HFFc6 (cell line): Measurements from ENCODE around the gene RNPEPL1. TPM values are rescaled to one million over a fixed set of nuclear protein-coding genes. Genes with fewer than 3 reads are reported as not detected.

ENCODE experiments used
- DNase-seq: peaks from one replicate; pipeline ENCODE4 v3.0.0-alpha.2; 2018
- H3K27ac Mint-ChIP-seq: 2 replicates; pipeline ENCODE4 v1.8.0; 2020; ENCODE audit warnings: mild to moderate bottlenecking, mixed read lengths
- H3K27me3 Mint-ChIP-seq: 2 replicates; pipeline ENCODE4 v1.8.0; 2021; ENCODE audit warnings: mild to moderate bottlenecking, moderate library complexity, mixed read lengths; ENCODE audit not compliant: insufficient read depth
- H3K36me3 Mint-ChIP-seq: 2 replicates; pipeline ENCODE4 v1.8.0; 2021; ENCODE audit warnings: low read depth, mixed read lengths
- H3K4me1 Mint-ChIP-seq: 2 replicates; pipeline ENCODE4 v1.8.0; 2020; ENCODE audit warnings: low read depth, mixed read lengths
- H3K4me3 Mint-ChIP-seq: 2 replicates; pipeline ENCODE4 v1.8.0; 2020; ENCODE audit warnings: mild to moderate bottlenecking, moderate library complexity, mixed read lengths
- H3K9me3 Mint-ChIP-seq: 2 replicates; pipeline ENCODE4 v1.8.0; 2020; ENCODE audit warnings: mild to moderate bottlenecking, mixed read lengths
- CTCF ChIP-seq: fragments of 200-600 bp; sonication (generic); IDR thresholded peaks from 2 replicates; pipeline ENCODE4 v1.5.0; 2021; ENCODE audit warnings: antibody characterized with exemption, mild to moderate bottlenecking
- total RNA-seq, 6 experiments: library from RNA; stranded (reverse); fragmentation: NEBNext Ultra II Directional; extraction: Animal tissue kit (Norgen Biotek cat#: 25700); gene quantifications; 2 replicates in 1 of 6; 3 replicates in 5 of 6; pipeline ENCODE4 v1.2.3, GENCODE V29; 2021

The RNPEPL1 gene
- total RNA-seq, 6 experiments from 2014 or later, result 36.9 to 48.5 (median 43.3) TPM

GRCh38 chr2:240629968-240630770 lies 61.9 kb downstream of the RNPEPL1 start:
- Mint-ChIP-seq H3K36me3 (peaks cover 11% of the 10 kb centered on the region), H3K4me3 (no peak overlapping the region), H3K4me1 (no peaks in the 10 kb centered on the region; the same call in 1 of the 2 replicates), H3K9me3 (peaks cover 36% of the 10 kb centered on the region), H3K27ac (no peak overlapping the region), H3K27me3 (no peaks in the 10 kb centered on the region; the same call in 1 of the 2 replicates)
- TF ChIP-seq CTCF, result no peak
- no peak for DNase-seq

Other genes starting within 250 kb of the RNPEPL1 start
- 100 to 1,000 TPM; 315 to 403 (median 350) TPM for gene GPC1, start 132.8 kb upstream of the RNPEPL1 start, total RNA-seq
- 1 to 10 TPM; 4.4 to 5.6 (median 5.2) TPM for gene ANKMY1, start 10.5 kb upstream of the RNPEPL1 start, total RNA-seq
- 1 to 10 TPM; 3.1 to 5.0 (median 4.3) TPM for gene DUSP28, start 8.1 kb upstream of the RNPEPL1 start, total RNA-seq
- 10 to 100 TPM; 13.9 to 20.5 (median 15.0) TPM for gene CAPN10, start 18.2 kb downstream of the RNPEPL1 start, total RNA-seq
- under 1 TPM in 3 of 6 experiments, not detected in 3; 0.11 to 0.28 (median 0.14) TPM for gene GPR35, start 57.0 kb downstream of the RNPEPL1 start, total RNA-seq
- gene AQP12B, start 114.4 kb downstream of the RNPEPL1 start, total RNA-seq, result not detected
- gene AQP12A, start 123.4 kb downstream of the RNPEPL1 start, total RNA-seq, result not detected